GM06990 (cell line): ENCODE measurements around the gene ENAH.

Source experiments
- DNase-seq: peaks from one replicate; pipeline ENCODE4 v3.0.0-alpha.2; 2011; ENCODE audit not compliant: insufficient read length; ENCODE audit errors: extremely low read depth
- H3K27me3 ChIP-seq: replicated peaks from 2 replicates; pipeline ENCODE4 v1.6.0; 2011; ENCODE audit warnings: low read length; ENCODE audit not compliant: control insufficient read depth, insufficient read depth
- H3K36me3 ChIP-seq: 2 replicates; pipeline ENCODE4 v1.5.1; 2011; ENCODE audit warnings: low read length; ENCODE audit not compliant: control insufficient read depth, insufficient read depth
- H3K4me3 ChIP-seq: replicated peaks from 2 replicates; pipeline ENCODE4 v1.5.1; 2011; ENCODE audit warnings: low read depth, mild to moderate bottlenecking, control low read depth, low read length
- CTCF ChIP-seq: IDR thresholded peaks from 2 replicates; pipeline ENCODE4 v1.5.1; 2011; ENCODE audit warnings: low read length, control low read depth, mild to moderate bottlenecking, inconsistent platforms; ENCODE audit not compliant: insufficient read depth, poor library complexity, severe bottlenecking

ENAH gene

DNA sequence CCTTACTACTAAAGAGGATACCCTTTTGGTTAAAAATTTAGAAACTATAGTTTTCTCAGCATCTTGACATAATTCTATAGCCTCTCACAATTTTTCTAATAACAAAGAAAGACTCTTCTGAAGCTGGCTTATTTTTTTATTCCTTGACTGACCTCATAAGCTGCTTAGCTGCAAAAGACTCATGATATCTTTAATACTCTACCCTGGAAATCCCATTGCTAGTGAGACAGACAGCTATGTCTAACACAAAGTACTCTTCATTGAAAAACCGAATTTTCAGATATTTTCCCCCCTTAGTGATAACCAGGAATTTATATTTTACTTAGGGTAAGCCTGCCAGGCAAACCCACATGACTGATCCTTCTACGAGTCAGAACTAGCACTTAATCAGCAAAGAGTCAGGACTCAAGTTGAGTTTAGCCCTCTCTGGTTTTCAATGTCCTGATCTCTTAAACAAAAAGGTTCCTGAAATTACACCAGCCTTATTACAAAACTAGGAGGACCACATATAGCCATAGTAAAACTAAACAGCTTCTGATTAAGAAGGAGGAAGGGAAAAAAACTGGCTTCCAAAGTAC is 56.9 kb downstream of the ENAH start:
- Histone ChIP-seq H3K4me3 (no peak overlapping the region), H3K27me3 (no peaks in the 10 kb centered on the region), H3K36me3 (no peaks in the 10 kb centered on the region)
- TF ChIP-seq CTCF = no peak
- no peak for DNase-seq

DNA sequence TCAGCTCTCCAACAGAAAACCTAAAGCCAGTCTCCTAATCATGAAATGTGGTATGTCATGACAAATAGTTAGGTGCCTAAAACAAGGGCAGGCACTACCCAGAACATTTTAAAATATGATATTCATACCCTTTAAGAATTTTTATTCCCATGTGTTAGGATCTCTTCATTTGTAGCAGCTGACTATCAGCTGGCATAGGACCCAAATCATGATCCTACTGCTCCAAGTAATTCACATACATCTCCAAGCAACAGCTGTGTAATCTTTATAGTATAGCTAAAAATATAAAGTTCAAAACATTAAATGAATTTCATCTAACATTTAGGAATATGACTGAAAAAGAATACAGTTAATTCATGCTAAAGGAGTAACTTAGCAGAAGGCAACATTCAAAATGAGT is 57.5 kb downstream of the ENAH start:
- no peak for DNase-seq
- Histone ChIP-seq H3K36me3 (no peaks in the 10 kb centered on the region), H3K27me3 (no peaks in the 10 kb centered on the region), H3K4me3 (no peak overlapping the region)
- no peak for TF ChIP-seq CTCF

- no peak for DNase-seq
- Histone ChIP-seq H3K27me3 (no peaks in the 10 kb centered on the region), H3K4me3 (no peak overlapping the region), H3K36me3 (no peaks in the 10 kb centered on the region)
- no peak for TF ChIP-seq CTCF
Measured at GRCh38 chr1:225593414-225593813, 59.5 kb downstream of the ENAH start.

DNA sequence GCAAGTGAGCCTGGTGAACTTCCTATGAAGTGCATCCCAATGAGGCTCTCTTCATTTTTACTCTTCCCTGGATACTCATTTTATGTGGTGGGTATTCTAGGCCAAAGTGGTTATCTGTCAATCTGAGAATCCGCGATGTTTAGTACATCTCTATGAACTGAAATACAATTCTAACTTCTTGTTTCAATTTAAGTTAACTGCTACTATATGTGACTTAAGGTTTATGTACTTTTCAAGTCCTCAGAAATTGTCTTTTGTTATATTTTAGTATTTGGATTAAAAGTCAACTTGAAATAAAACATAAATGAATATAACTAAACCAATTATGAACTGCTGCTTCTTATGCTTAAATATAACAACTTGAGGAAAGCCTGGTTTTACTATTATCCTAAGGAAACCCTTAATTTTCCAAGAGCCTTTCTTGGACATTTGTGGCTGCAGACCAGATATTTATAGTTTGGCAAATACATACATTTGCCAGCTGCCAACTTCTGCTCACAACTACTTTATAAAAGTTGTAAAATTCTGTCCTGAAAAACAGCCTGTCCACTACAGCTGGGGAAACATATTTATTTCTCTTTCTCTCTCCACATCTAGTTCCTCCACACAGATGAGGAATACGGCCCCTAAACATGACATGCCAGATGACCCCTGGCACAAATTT is 60.4 kb downstream of the ENAH start:
- Histone ChIP-seq H3K27me3 (no peaks in the 10 kb centered on the region), H3K4me3 (no peak overlapping the region), H3K36me3 (no peaks in the 10 kb centered on the region)
- no peak for TF ChIP-seq CTCF
- no peak for DNase-seq

DNA sequence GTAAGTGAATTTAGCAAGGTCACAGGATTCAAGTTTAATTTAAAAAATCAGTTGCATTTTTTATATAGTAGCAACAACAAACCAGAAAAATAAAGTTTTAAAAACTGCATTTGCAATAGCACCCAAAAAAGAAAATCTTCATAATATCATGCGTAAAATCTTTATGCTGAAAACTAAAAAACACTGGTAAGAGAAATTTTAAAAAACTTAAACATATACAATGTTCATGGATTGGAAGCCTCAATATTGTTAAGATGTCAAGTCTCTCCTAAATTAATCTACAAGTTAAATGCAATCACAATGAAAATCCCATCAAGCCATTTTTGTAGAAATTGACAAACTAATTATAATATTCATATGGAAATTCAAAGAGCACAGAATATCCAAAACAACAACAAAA is 65.6 kb downstream of the ENAH start:
- Histone ChIP-seq H3K27me3 (no peaks in the 10 kb centered on the region), H3K36me3 (no peaks in the 10 kb centered on the region), H3K4me3 (no peak overlapping the region)
- TF ChIP-seq CTCF = no peak
- no peak for DNase-seq
